NCI-H510A (cell line): ENCODE measurements around the gene METTL14.

ENCODE experiments used
- DNase-seq: peaks from one replicate; lab custom pipeline; 2025; lab: John Stamatoyannopoulos, UW

The METTL14 gene

GRCh38 chr4:118759481-118759880, 74.3 kb downstream of the METTL14 start:
- no peak for DNase-seq

DNA sequence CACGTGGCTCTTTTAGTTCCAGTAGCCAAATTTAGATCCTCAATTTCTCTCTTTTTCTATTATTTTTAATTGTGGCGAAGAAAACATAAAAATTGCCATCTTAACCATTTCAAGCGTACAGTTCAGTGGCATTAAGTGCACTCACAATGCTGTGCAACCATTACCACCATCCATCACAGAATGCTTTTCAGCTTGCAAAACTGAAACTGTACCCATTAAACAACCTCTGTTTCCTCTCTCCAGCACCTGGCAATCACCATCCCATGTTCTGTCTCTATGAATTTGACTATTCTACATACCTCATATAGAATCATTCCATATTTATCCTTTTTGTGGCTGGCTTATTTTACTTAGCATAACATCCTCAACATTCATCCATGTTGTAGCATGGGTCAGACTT, 74.9 kb downstream of the METTL14 start:
- no peak for DNase-seq

DNA sequence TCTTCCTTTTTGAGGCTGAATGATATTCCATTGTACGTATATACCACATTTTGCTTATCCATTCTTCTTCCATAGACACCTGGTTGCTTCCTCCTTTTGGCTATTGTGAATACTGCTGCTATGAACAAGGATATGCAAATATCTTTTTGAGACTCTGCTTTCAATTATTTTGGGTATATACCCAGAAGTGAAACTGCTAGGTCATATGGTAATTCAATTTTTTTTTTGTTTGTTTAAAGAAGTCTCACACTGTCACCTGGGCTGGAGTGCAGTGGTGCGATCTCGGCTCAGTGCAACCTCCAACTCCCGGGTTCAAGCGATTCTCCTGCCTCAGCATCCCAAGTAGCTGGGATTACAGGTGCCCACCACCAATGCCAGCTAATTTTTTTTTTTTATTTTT, 75.3 kb downstream of the METTL14 start:
- DNase-seq: no peak

GRCh38 chr4:118761397-118762016, 76.3 kb downstream of the METTL14 start:
- no peak for DNase-seq

DNA sequence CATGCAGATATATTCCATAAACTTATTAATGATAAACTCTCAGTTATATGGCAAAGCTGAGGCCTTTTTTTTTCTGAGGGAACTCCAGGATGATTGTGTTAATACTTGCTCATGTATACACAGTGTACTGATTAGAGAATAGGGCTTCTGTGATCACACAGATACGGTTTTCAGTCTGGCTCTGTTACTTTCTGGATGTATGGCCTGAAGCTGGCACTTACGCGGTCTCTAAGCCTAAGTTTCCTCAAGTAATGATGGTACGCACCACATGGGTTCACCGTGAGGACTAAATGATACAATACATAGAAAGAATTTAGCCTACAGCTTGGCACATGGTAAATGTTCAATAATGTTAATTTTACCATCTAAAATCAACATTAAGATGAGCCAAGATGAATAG, 77.0 kb downstream of the METTL14 start:
- DNase-seq: no peak

- DNase-seq: no peak
These were observed 77.7 kb downstream of the METTL14 start for GRCh38 chr4:118762730-118763477.
